Measurements from ENCODE around the gene MPPED1. TPM values are rescaled to one million over a fixed set of nuclear protein-coding genes. Genes with fewer than 3 reads are reported as not detected.

The MPPED1 gene
- total and polyA plus RNA-seq, 2 experiments from 2014 or later = 0.30 to 0.97 TPM

- DNase-seq (ENCODE audit: low spot score) = no peak
- WGBS (ENCODE audit: low lambda C conversion rate, missing lambda C conversion rate) = 81% methylated on average over 10 of the region's 10 CpGs
- peaks cover 12% of the 10 kb centered on the region for H3K27me3 ChIP-seq
These were observed 16.2 kb downstream of the MPPED1 start for GRCh38 chr22:43428005-43428485.

GRCh38 chr22:43428521-43428920 lies 16.7 kb downstream of the MPPED1 start:
- Histone ChIP-seq H3K9me3 (ENCODE audit: low read depth) (no peaks in the 10 kb centered on the region), H2AFZ (no peak overlapping the region), H3K4me2 (no peak overlapping the region), H3K27ac (no peak overlapping the region), H3K4me3 (no peak overlapping the region), H3K36me3 (replicated peaks; ENCODE audit: insufficient read depth, low read depth) (no peaks in the 10 kb centered on the region), H4K20me1 (ENCODE audit: insufficient read depth, poor library complexity, severe bottlenecking) (no peaks in the 10 kb centered on the region), H3K9me2 (replicated peaks; ENCODE audit: insufficient read depth) (no peaks in the 10 kb centered on the region), H3K4me1 (ENCODE audit: insufficient read depth) (no peaks in the 10 kb centered on the region), H3K79me2 (no peaks in the 10 kb centered on the region), H3K27me3 (peaks cover 12% of the 10 kb centered on the region)
- DNase-seq (ENCODE audit: low spot score) = no peak
- no peak for TF ChIP-seq EZH2 (IDR thresholded peaks at IDR 0.05; ENCODE audit: borderline replicate concordance)
- no peak for TF ChIP-seq EZH2phosphoT487 (IDR thresholded peaks at IDR 0.05; ENCODE audit: low read depth, severe bottlenecking, unreplicated experiment)
- TF ChIP-seq CTCF (IDR thresholded peaks at IDR 0.05; ENCODE audit: poor library complexity) = no peak
- WGBS (ENCODE audit: low lambda C conversion rate, missing lambda C conversion rate) = 86% methylated on average over 9 of the region's 9 CpGs

More at GRCh38 chr22:43428005-43428485, 16.2 kb downstream of the MPPED1 start:
- H3K79me2 ChIP-seq = no peaks in the 10 kb centered on the region
- H4K20me1 ChIP-seq (ENCODE audit: insufficient read depth, poor library complexity, severe bottlenecking) = no peaks in the 10 kb centered on the region
- H3K9me3 ChIP-seq (ENCODE audit: low read depth) = no peaks in the 10 kb centered on the region
- H3K9me2 ChIP-seq (replicated peaks; ENCODE audit: insufficient read depth) = no peaks in the 10 kb centered on the region
- H3K4me1 ChIP-seq (ENCODE audit: insufficient read depth) = no peaks in the 10 kb centered on the region
- H3K4me2 ChIP-seq = no peak overlapping the region
- no peak overlapping the region for H3K4me3 ChIP-seq
- no peak for TF ChIP-seq EZH2phosphoT487 (IDR thresholded peaks at IDR 0.05; ENCODE audit: low read depth, severe bottlenecking, unreplicated experiment)
- TF ChIP-seq CTCF (IDR thresholded peaks at IDR 0.05; ENCODE audit: poor library complexity) = no peak
- TF ChIP-seq EZH2 (IDR thresholded peaks at IDR 0.05; ENCODE audit: borderline replicate concordance) = no peak
- H3K27ac ChIP-seq = no peak overlapping the region
- H3K36me3 ChIP-seq (replicated peaks; ENCODE audit: insufficient read depth, low read depth) = no peaks in the 10 kb centered on the region
- H2AFZ ChIP-seq = no peak overlapping the region

GRCh38 chr22:43429426-43429825 lies 17.6 kb downstream of the MPPED1 start:
- H3K9me3 ChIP-seq (ENCODE audit: low read depth) = no peaks in the 10 kb centered on the region
- no peak for TF ChIP-seq CTCF (IDR thresholded peaks at IDR 0.05; ENCODE audit: poor library complexity)
- TF ChIP-seq EZH2 (IDR thresholded peaks at IDR 0.05; ENCODE audit: borderline replicate concordance) = no peak
- TF ChIP-seq EZH2phosphoT487 (IDR thresholded peaks at IDR 0.05; ENCODE audit: low read depth, severe bottlenecking, unreplicated experiment) = no peak
- H3K27me3 ChIP-seq = peaks cover 12% of the 10 kb centered on the region
- no peak for DNase-seq (ENCODE audit: low spot score)
- WGBS (ENCODE audit: low lambda C conversion rate, missing lambda C conversion rate) = 99% methylated on average over 5 of the region's 5 CpGs
- no peak overlapping the region for H3K27ac ChIP-seq
- no peak overlapping the region for H3K4me2 ChIP-seq
- H4K20me1 ChIP-seq (ENCODE audit: insufficient read depth, poor library complexity, severe bottlenecking) = no peaks in the 10 kb centered on the region
- H3K9me2 ChIP-seq (replicated peaks; ENCODE audit: insufficient read depth) = no peaks in the 10 kb centered on the region
- H3K36me3 ChIP-seq (replicated peaks; ENCODE audit: insufficient read depth, low read depth) = no peaks in the 10 kb centered on the region
- H3K79me2 ChIP-seq = no peaks in the 10 kb centered on the region
- H3K4me3 ChIP-seq = no peak overlapping the region
- H3K4me1 ChIP-seq (ENCODE audit: insufficient read depth) = no peaks in the 10 kb centered on the region
- no peak overlapping the region for H2AFZ ChIP-seq

Data from hepatocyte (in vitro differentiated cells).